Measurements from ENCODE around the gene MAML2. TPM values are rescaled to one million over a fixed set of nuclear protein-coding genes. Genes with fewer than 3 reads are reported as not detected.

MAML2 gene
- total and polyA plus RNA-seq, 9 of the 15 experiments (the other 6 are each of a cell fraction or from before 2014, with no cell fraction given) = 0.79 to 6.8 (median 4.8) TPM

DNA sequence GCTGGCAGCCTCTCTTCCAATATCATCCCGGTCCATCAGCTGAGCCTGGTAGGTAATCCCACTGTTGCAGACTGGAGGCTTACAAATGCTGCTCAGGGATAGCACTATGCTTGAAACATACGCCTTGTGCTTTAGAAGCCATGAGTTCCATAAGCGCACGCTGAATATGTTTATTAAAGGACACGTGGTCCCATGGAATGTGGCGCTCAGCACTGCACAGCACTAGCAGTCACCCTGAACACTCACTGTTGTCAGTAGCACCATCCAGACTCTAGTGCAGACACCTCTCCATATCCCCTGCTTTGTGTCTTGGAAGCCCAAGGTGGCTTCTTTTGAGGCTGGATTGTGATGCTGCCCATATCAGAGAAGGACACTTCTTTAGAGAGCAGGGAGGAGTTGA, 120.9 kb downstream of the MAML2 start:
- Histone ChIP-seq H3K4me3 (no peak overlapping the region), H3K4me2 (ENCODE audit: insufficient read depth, low read length) (no peak overlapping the region), H3K79me2 (ENCODE audit: control insufficient read depth, insufficient read depth, low read length) (no peaks in the 10 kb centered on the region), H3K27me3 (ENCODE audit: control insufficient read depth in 2 of 2, insufficient read depth in 2 of 2, low read length in 2 of 2) (no peaks in the 10 kb centered on the region), H3K9ac (ENCODE audit: insufficient read depth in 1 of 2, low read depth in 2 of 2, low read length in 2 of 2) (peak overlapping the region in 1 of 2 experiments; percentile 41; a peak in 1 of 4 replicates), H3K9me3 (replicated peaks; ENCODE audit: control insufficient read depth, insufficient read depth, low read depth, low read length) (no peaks in the 10 kb centered on the region), H3K36me3 (ENCODE audit: control insufficient read depth, insufficient read depth, low read length) (no peaks in the 10 kb centered on the region; the same call in 2 of the 3 replicates), H3K4me1 (replicated peaks in 1 of 2; ENCODE audit: control insufficient read depth in 2 of 2, insufficient read depth in 2 of 2, low read length in 2 of 2) (peaks cover 6 to 15% of the 10 kb centered on the region in 2 experiments; a peak in 4 of 5 replicates), H4K20me1 (replicated peaks; ENCODE audit: control insufficient read depth, insufficient read depth, low read length) (no peaks in the 10 kb centered on the region), H3K9me1 (ENCODE audit: control insufficient read depth, insufficient read depth, low read length) (no peaks in the 10 kb centered on the region), H3K27ac (ENCODE audit: extremely low read depth, low read depth, low read length) (no peak overlapping the region), H2AFZ (ENCODE audit: low read depth, low read length) (peak overlapping the region; percentile 56)
- intact Hi-C loops (cut with micrococcal nuclease) = no loop called here
- BruUV-seq (replicated peaks) = no TSS peak
- in situ Hi-C loops (cut with MboI) = no loop called here
- DNase-seq (ENCODE audit: extremely low read depth in 1 of 4, low spot score in 3 of 4) (no peak), FAIRE-seq (peak; percentile 49), ATAC-seq (peak; percentile 82)
- WGBS (ENCODE audit: insufficient coverage, low coverage, missing lambda C conversion rate) = 70% methylated on average over 6 of the region's 6 CpGs
- ChIA-PET CTCF (ENCODE audit: low intra/inter-chr PET ratio) (no interaction called here), POLR2A (interaction anchor here (1.1 kb wide), 1 partner anchor 21 kb away, joined by 3 read pairs; no protein-coding TSS in a partner anchor)
- TF ChIP-seq RAD51 (IDR thresholded peaks at IDR 0.05; ENCODE audit: borderline replicate concordance, low read depth) (no peak), MEIS2 (IDR thresholded peaks at IDR 0.05; ENCODE audit: partially characterized antibody) (peak; percentile 4), PTRF (tag; IDR thresholded peaks at IDR 0.05) (no peak)
- TF ChIP-seq, protein P1, sequence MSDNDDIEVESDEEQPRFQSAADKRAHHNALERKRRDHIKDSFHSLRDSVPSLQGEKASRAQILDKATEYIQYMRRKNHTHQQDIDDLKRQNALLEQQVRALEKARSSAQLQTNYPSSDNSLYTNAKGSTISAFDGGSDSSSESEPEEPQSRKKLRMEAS (CRISPR knock-in tag; IDR thresholded peaks at IDR 0.05) = no peak
- TF ChIP-seq, protein P2, sequence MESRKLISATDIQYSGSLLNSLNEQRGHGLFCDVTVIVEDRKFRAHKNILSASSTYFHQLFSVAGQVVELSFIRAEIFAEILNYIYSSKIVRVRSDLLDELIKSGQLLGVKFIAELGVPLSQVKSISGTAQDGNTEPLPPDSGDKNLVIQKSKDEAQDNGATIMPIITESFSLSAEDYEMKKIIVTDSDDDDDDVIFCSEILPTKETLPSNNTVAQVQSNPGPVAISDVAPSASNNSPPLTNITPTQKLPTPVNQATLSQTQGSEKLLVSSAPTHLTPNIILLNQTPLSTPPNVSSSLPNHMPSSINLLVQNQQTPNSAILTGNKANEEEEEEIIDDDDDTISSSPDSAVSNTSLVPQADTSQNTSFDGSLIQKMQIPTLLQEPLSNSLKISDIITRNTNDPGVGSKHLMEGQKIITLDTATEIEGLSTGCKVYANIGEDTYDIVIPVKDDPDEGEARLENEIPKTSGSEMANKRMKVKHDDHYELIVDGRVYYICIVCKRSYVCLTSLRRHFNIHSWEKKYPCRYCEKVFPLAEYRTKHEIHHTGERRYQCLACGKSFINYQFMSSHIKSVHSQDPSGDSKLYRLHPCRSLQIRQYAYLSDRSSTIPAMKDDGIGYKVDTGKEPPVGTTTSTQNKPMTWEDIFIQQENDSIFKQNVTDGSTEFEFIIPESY (CRISPR knock-in tag; IDR thresholded peaks at IDR 0.05) = peak; percentile 88

Data from K562 (cell line).